ENCODE data around the gene NFIA.

NFIA gene

DNA sequence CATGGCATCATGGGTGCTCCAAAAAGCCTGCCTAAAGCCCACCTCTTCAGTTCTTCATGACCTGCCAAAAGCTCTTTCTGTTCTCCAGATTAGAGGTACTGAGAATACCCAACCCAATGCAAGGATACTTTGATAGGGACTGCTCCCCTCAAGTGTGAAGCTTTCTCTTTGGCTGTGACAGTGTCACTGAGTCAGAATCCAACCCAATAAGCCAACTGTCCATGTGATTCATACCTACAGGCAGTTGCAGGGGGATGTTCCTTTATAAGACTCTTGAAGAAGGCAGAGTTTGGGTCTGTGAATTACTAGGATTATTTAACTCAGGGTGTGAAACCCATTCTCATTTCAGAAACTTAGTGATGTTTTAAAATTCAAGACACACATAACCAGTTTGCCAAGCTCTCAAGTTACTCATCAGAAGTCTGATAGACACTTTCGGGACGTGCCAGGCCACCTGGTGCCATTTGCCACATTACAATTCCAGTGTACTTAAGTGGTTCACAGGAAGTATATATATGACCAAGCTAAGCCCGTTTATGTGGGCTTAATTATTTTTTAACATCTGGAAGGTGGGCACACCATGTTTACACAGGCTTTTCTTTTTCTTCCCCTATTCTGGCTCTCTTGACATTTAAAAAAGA is 265.8 kb downstream of the NFIA start:
- FAIRE-seq, result no peak

DNA sequence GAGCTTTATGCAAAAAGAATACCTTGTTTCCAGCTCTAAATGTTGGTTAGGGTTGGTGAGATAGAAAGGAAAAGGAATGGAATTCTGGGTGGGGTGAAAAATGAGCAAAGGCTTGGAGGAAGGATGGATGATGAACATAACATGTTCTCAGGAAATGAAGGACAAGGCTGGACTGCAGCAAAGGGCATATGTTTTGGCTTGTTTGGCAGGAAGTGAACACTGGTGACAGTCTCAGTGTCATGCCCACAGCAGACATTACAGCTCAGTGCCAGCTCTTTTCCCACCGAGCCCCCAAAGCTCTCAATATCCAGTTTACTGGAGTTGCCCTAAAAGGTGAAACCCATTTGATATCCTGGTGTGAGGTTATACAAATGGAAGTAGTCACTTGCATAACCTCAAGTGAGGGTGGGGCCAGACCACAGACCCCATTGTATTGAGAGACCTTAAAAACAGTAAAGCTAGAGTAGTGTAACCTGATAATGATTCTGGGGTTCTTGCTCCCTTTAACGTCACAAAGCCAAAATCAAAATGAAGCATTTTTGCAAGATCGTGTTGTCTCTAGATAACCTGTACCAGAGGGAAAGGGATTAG is 270.6 kb downstream of the NFIA start:
- FAIRE-seq, result no peak

DNA sequence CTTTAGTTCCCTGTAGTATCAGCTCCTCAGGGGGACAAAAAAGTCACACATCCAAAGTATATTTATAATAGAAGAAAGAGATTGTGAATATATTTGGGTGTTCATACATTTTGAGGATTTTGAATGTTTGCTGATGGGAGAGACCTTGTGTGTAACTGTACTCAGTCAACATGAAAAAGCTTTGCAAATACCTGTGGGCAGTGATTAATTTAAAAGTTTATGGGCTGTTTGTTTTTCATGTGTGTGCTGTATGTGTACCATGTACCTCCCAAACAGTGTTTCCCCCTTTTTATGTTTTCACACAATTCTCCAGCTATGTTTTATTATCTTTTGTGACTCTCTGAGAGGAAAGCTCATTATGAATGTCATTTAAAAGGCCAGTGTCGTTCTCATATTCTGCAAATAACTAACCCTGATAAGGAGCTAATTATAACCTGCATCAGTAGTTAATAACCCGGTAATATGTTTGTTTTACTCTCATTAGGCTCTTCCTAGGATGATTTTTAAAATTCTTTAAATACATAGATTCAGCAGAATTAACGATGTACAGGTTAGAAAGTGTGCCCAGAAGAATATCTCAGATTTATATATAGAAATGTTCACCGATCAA is 271.5 kb downstream of the NFIA start:
- FAIRE-seq, result no peak

DNA sequence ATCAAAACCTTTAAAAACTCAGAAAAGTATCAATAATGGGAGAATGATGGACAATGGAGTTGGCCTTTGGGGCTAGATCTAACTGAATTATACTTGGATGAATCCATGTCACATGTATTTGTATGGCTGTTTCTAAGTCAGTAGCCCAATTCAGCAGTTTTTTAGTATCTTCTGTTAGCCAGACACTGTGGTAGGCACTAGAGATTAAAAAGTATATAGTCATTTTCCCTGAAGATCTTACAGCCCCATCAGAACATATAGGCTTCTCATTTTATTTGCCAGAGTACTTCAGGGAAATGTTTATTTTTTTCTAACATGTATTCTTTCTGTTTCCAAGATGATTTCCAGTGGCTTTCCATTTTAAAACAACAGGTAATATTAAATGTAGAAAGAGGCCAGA is 273.7 kb downstream of the NFIA start:
- FAIRE-seq, result no peak

DNA sequence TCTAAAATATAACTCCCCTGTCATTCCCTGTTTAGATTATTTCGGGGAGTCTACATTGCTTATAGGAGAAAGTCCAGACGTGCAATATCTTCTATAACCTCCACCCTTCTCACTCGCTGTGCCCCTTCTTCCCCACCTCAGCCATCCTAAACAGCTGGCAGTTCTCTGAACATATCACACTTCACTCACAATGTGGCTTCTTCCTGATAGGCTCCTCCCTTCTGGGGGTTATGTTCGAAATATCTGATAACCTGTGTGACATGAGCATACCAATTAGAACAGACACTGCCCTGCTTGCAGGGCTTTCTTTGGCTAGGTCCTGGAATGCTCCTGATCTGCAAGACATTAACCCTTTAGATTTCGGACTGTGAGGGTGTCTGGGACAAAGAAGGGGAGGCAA is 274.6 kb downstream of the NFIA start:
- no peak for FAIRE-seq

DNA sequence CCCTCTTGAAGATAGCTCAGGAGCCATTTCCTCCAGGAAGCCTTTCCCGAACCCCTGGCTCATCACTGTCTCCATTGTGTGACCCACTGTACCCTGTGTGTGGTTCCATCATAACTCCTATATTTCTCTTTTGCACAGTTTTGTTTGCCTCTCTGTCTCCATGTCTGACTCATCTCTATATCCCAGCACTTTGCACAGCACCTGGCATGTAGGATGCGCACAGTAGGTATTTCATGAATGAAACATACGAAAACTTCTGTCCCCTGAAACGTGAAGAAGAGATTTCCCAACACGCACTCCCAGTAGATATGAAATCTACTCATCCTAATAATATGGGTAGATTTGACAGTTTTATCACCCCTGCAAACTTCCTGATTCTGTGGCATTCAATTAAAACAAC is 275.2 kb downstream of the NFIA start:
- no peak for FAIRE-seq

DNA sequence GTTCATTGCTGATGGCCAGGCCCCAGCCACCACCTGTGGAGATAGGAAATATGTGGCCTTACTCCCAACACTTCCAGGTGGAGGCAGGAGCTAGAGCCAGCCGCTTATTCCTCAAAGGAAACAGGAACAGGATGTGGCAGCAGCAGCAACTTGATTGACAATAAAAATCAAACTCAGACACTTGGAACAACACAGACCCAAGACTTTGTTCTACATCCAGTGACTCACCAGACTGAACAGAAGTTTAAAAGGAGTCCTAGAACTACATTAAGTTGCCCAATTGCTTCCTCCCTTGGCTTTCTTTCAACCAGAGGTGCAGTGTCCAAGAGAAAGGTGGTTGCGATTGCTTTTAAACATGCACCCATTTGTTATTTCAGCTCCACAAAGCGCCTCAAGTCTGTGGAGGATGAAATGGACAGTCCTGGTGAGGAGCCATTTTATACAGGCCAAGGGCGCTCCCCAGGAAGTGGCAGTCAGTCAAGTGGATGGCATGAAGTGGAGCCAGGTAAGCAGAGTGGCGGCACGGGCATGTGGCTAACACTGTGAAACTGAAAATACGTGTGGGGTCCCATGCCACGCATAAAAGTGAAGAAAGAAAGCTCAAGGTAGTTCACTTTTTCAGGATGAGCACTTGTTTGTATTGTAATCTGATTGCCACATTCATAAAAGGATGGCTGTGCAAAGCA is 276.6 kb downstream of the NFIA start:
- FAIRE-seq, result no peak

DNA sequence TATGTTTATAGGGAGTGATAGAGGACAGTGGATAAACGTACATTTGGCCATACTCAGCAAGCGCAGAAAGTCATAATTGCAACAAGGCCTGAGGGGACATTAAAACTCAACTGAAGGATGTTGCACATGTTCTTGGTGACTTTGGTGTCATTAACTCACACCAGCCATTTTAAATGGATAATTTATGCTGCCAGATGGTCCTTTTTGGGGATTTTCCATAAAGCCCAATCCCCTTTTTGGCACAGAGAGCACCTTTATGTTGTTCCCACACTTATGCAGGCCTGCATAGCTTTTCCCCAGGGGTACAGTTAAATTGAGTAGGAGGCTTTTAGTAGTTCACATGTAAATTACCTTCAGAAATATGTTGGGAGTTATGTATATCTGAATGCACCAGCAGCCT is 279.6 kb downstream of the NFIA start:
- FAIRE-seq, result no peak

DNA sequence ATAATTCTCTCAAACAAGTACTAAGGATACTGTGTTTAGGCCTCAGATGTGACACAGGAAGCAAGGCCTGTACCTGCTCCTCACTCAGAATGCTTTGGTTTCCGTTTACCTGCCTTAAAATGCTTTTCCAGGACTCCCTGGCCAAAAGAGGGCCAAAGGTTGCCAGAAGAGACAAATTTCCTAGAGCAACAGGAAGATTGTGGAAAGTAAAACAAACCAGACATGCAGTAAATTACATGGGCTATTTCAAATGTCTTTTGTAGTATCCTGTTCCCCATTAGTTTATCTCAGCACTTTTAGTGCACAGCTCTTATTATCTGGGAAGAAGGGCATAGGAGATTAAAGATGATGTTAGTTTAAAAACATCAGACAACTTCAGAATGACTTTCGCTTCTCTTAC is 280.0 kb downstream of the NFIA start:
- no peak for FAIRE-seq

DNA sequence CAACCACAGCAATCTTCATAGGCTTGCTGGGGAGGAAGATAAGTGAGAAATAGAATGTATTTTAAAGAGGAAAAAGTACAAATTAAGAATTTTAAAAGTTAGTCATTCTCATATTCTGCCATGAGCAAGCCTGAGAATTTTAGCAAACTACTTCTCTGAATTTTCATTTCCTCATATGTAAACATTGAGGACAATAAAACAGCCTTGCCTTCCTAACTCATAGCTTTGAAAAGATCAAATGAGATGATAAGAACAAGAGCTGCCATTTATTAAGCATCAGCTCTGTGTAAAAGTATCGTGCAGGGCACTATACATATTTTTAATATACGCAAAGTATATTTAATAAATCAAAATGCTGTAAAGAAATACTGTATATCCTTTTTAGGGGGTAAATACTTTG is 286.0 kb downstream of the NFIA start:
- no peak for FAIRE-seq

DNA sequence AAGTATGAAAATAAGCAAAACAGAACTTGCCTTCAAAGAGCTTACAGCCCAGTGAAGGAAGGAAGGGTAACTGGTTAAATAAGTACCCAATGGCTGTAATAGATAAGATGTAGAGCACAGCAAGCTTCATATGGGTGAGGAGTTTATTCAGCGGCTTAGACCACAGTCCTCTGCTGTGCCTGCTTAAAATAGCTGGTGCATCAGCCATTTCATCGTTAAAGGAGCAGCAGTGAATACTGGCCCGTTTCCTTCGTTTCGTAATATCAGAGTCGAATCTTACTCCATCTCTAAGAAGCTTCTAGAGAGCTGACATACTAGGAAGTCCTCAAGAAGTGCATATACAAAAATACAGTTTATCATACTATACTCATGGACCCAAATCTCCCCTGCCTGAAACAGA is 286.5 kb downstream of the NFIA start:
- no peak for FAIRE-seq

DNA sequence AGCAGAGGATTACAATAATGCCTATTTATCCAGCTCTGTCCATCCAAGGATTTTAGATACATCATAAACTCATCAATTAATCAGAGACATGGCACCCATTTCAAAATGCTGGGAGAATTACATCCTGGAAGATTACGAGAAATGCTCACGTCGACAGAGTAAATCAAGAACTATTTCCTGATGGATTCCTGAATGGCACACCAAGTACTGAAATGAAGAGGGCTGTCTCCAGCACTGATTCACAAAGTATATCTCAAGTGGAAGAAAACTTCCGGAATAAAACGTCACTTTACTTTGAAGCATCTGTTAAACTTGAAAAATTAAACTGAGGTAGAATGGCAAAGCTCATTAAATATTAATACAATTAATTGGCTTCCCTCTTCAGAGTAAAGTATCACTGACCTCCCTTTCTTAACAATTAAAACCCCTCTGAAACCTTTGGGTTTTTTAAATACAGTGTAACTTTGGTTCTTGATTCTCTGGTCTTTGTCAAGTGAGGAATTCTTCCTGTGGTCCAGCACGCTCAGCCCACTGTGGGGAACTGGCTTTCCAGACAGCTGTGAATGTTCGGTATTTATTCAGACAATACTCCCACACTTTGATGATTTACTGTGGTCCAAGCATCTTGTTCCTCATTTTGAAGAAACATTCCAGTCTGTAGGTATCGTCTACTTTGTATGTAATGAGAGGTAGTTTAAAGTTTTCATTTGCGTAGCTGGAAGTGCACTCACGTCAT is 288.0 kb downstream of the NFIA start:
- no peak for FAIRE-seq

DNA sequence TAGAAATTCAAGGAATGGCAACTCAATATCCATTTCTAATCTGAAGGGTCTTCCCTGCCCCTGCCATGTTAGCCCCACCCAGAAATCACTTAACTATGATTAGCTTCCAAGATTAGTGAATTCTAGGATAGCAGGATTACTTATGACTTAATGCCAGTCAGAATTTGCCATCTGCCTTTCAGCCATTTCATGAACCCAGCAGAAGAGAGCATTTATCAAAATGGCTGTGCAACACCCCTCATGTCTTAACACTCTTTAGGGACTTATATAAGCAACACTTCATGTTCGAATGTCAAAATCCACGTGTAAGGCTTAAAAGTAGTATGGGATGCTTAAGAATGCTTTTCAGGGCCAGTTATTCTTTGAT is 288.5 kb downstream of the NFIA start:
- no peak for FAIRE-seq

DNA sequence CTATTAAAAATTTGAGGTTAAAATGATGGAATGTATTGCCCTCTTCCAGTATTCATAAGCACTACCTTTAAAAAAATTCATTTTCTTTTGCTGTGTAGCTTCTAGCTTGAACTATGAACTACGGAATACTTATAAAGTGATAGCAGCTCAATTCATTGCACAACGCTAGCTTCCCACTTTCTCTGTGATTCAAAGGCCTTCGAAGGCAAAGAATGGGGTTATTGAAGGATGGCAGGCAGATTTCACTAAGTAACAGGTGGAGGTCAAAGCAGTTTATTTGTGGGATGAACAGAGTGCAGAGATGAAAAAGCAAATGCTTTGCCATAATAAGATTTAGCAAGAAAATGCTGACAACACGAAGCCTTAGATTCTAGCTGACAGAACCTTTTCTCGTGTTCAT is 290.6 kb downstream of the NFIA start:
- no peak for FAIRE-seq

DNA sequence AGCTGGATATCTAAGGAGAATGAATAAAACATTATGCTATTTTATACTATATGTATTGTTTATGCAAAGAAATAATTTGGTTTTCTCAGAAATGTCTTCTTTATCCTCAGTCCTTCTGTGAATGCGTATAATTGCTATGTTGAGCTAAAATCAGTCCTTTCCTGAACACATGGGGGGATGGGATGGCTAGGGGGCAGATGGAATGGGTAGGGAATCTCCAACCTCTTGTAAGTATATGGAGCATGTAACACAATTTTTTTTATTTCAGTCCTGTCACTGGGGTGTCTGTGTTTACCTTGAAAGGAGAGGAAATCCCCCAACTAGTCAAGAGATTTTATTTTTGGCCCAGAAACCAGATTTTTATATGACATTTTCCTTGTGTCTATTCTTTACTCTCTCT is 291.8 kb downstream of the NFIA start:
- FAIRE-seq, result no peak

DNA sequence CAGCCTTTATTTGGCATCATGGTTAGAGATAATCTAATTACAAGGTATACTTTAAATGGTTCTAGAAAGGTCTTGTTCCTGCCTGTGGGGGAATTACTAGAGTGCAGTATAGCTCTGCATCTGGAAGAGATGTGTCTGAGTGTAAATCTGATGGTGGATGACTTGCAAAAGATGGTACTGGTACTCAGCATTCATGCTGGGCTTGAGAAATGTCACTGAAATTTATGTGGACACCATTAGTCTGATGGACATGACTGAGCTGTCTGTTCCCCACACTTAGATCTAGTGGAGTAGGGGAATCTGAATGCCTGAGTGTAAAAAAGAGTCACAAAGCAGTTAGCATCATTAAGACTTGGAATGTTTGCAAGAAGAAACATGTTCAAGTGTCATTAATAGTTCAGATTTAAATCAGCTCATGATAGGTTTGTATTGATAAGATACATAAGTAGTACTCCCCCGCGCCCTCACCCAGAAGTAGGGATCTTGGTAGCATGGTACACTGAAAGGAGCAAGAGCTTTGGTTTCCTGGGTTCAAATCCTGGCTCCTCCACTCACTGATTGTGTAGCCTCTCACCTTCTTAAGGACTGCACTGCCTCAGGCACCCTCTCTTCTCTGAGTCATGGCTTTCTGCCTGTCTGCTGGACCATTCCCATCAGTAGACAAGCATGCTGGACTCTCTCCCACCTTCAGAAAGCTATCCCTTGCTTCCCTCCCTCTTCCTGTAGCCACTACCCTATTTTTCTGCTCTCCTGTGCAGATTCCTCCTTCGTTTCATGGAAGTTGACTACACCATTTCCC is 292.9 kb downstream of the NFIA start:
- no peak for FAIRE-seq

DNA sequence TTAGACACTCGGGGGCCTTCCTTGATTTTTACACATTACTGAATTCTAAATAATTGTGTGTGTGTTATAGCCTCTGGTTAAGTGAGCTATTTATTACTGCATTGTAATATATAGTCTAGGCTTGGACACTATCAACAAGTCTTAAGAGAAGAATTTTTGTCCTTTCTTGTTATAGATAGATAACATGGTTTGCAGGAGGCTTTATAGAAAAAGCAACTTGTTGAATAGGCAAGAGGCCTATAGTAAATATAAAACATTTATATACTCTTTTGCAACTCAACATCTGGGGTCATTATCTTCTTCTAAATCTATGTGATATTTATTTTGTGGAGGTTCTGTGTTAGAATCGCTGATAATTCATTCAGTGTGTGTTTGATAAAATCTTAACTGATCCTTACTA is 293.8 kb downstream of the NFIA start:
- no peak for FAIRE-seq

DNA sequence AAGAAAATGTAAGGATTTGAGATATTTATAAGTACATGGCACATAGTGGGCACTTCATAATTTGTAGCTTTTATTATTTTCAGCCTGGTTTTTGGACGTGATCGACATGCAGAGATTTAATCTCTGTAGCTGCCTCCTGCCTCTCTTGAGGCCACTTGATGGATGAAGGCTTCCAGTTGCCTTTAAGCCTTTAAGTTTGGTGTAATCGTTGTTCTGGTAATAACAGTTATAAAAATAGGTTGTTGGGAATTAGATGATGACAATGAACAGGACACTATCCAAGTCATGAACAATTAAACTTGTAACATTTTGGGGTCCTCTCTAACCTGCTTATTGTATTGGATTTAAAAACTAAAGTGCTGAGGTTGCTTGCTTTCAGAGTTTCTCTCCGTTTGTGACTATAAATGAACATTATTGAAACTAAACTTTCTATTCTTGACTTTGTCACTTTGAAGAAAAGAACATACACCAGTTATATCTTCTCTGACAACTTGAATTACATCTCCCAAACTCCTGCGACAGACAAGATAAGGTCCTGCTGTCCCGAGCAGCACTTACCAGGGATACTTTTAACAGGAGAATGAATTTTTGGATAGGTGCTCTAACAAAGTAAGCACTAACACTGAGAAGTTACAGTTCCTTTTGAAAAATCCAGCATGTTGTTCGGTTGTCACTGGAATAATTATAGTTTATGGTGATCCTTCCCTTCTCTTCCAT is 295.0 kb downstream of the NFIA start:
- no peak for FAIRE-seq

DNA sequence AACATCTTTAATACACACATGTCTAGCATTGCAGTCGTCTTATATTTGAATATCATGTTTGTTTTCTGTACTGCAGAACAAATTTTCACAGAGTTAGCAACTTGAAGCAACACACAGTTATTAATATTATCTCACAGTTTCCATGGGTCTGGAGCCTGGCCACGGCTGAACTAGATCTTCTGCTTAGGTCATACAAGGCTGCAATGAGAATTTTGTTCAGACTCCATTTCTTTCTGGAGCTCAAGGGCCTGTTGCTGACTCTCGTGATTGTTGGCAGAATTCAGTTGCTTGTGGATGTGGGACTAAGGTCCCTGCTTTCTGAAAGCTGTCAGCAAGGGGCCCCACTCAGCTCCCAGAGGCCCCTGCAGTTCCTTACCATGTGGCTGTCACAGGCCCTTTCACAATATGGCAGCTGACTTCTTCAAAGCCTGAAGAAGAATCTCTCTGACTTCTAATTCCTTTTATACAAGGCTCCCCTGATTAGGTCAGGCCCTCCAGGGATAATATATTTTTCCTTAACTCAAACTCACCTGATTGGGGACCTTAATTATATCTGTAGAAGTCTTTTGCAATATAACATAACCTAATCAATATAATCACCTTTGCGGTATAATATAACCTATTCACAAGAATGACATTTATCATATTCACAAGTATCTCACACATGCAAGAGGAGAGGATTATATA is 296.3 kb downstream of the NFIA start:
- no peak for FAIRE-seq

DNA sequence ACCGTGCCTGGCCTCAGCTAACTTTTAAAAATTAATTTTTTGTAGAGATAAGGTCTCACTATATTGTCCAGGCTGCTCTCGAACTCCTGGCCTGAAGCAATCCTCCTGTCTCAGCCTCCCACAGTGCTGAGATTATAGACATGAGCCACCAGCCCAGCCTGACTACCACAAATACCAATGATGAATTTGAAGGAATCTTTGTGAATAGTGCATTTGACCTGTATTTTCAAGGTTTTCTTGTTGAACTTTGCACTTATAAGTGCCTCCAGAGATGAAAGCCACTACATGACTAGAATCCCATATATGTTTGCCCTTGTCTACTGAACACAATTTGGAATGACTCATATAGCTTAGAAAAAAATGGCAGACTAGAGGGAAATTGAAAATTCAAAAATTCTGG is 297.3 kb downstream of the NFIA start:
- no peak for FAIRE-seq

DNA sequence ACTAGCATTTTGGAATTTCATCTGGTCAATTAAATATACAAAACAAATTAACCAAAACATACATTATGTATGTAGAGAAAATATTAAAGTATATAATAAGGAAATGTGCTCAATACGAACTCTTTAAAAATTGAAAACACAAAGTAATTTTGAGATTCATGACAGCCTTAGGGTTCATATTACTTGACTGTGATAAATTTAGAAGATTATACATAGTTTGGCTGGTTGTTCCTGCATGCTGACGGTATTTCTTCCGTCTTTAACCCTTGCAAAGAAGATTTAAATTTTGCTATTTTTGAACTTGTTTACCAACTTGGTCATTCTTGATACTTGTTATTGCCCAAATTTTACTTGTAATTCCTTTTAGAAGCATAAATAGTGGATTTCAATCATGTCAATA is 298.2 kb downstream of the NFIA start:
- FAIRE-seq, result no peak

DNA sequence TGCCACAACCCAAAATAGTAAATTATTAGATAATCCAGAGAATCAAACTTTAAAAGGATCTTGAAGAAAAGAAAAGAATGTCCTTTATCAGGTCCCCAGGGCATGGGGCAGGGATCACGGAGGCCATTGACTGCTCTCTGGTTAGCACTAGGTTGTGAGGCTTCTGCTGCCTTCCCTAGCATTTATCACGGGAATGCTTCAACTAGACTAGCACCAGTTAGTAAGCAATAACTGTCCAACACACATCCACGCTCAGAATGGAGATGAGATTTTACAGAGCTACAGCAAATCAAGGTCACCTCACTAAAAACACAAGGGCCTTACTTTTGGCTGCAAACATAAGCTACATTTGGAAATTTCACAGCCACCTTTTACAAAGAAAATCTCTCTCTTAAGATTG is 304.0 kb downstream of the NFIA start:
- FAIRE-seq, result no peak

All from A204.1 (cell line).